CD14-positive monocyte (primary cell): Measurements from ENCODE around the gene UGT1A1. TPM values are rescaled to one million over a fixed set of nuclear protein-coding genes. Genes with fewer than 3 reads are reported as not detected.

Experiments
- DNase-seq, 3 donors: peaks; one replicate each; pipeline ENCODE4 v3.0.0-alpha.2; 2011 to 2022
- H2AFZ ChIP-seq: 2 replicates; pipeline ENCODE4 v1.6.0; 2012; ENCODE audit warnings: mild to moderate bottlenecking, low read depth, low read length, inconsistent platforms; ENCODE audit not compliant: insufficient read depth, poor library complexity, severe bottlenecking
- H3K27ac ChIP-seq, 2 donors: 1 replicate in 1 of 2; 2 replicates in 1 of 2; pipeline ENCODE4 v1.5.1; 2012 to 2013; ENCODE audit warnings: low read length in 2 of 2, control low read depth in 1 of 2, inconsistent platforms in 1 of 2, low read depth in 1 of 2, mild to moderate bottlenecking in 1 of 2
- H3K27me3 ChIP-seq, 2 donors: one replicate each; pipeline versions ENCODE4 v1.6.0 to v1.6.1; 2011 to 2013; ENCODE audit warnings: low read length in 2 of 2; ENCODE audit not compliant: control insufficient read depth in 2 of 2, insufficient read depth in 2 of 2
- H3K36me3 ChIP-seq, 2 donors: replicated peaks in 1 of 2; 1 replicate in 1 of 2; 2 replicates in 1 of 2; pipeline versions ENCODE4 v1.5.1 to v1.6.1; 2012 to 2013; ENCODE audit warnings: low read length in 2 of 2, control low read depth in 1 of 2, inconsistent platforms in 1 of 2, mild to moderate bottlenecking in 1 of 2; ENCODE audit not compliant: insufficient read depth in 2 of 2, control insufficient read depth in 1 of 2
- H3K4me1 ChIP-seq, 2 donors: 1 replicate in 1 of 2; 2 replicates in 1 of 2; pipeline versions ENCODE4 v1.5.1 to v1.6.1; 2012 to 2013; ENCODE audit warnings: low read length in 2 of 2, control low read depth in 1 of 2, inconsistent platforms in 1 of 2, mild to moderate bottlenecking in 1 of 2, moderate library complexity in 1 of 2; ENCODE audit not compliant: insufficient read depth in 2 of 2, control insufficient read depth in 1 of 2
- H3K4me2 ChIP-seq: replicated peaks from 2 replicates; pipeline ENCODE3; 2012; ENCODE audit warnings: low read length, moderate library complexity, mild to moderate bottlenecking; ENCODE audit not compliant: poor library complexity, severe bottlenecking; ENCODE audit errors: extremely low read depth
- H3K4me3 ChIP-seq, 3 experiments: fragments of 200-600 bp in 1 of 3; sonication (generic) in 1 of 3; replicated peaks in 1 of 3; 1 replicate in 2 of 3; 2 replicates in 1 of 3; pipeline ENCODE4 v1.5.1; 2011 to 2013; ENCODE audit warnings: low read length in 3 of 3, mild to moderate bottlenecking in 3 of 3, control low read depth in 2 of 3, low read depth in 2 of 3, inconsistent platforms in 1 of 3, moderate library complexity in 1 of 3
- H3K79me2 ChIP-seq: 2 replicates; pipeline ENCODE4 v1.6.0; 2012; ENCODE audit warnings: mild to moderate bottlenecking, control low read depth, inconsistent platforms, low read length, moderate library complexity; ENCODE audit not compliant: insufficient read depth
- H3K9ac ChIP-seq: 2 replicates; pipeline ENCODE4 v1.6.0; 2017; ENCODE audit warnings: low read length, mild to moderate bottlenecking; ENCODE audit not compliant: insufficient read depth, poor library complexity, severe bottlenecking
- H3K9me3 ChIP-seq, 2 donors: replicated peaks in 1 of 2; 1 replicate in 1 of 2; 2 replicates in 1 of 2; pipeline versions ENCODE4 v1.5.1 to v1.6.1; 2012 to 2013; ENCODE audit warnings: low read length in 2 of 2, control low read depth in 1 of 2; ENCODE audit not compliant: control insufficient read depth in 1 of 2, insufficient read depth in 1 of 2
- H4K20me1 ChIP-seq: 2 replicates; pipeline ENCODE4 v1.6.0; 2012; ENCODE audit warnings: mild to moderate bottlenecking, low read length, control low read depth, moderate library complexity; ENCODE audit not compliant: insufficient read depth
- H3K27ac Mint-ChIP-seq, 7 donors: one replicate each; pipeline ENCODE4 v1.8.0; 2020; ENCODE audit warnings: mild to moderate bottlenecking in 7 of 7, mixed read lengths in 7 of 7, moderate library complexity in 6 of 7, inconsistent platforms in 2 of 7
- H3K27me3 Mint-ChIP-seq, 3 donors: one replicate each; pipeline ENCODE4 v1.8.0; 2021 to 2022; ENCODE audit warnings: low read depth in 3 of 3, mild to moderate bottlenecking in 3 of 3, mixed read lengths in 3 of 3, moderate library complexity in 3 of 3, inconsistent platforms in 1 of 3
- H3K36me3 Mint-ChIP-seq, 2 donors: one replicate each; pipeline ENCODE4 v1.8.0; 2020; ENCODE audit warnings: mixed read lengths in 2 of 2, inconsistent platforms in 1 of 2, mild to moderate bottlenecking in 1 of 2
- H3K4me1 Mint-ChIP-seq: one replicate; pipeline ENCODE4 v1.8.0; 2020; ENCODE audit warnings: mild to moderate bottlenecking, mixed read lengths
- H3K4me3 Mint-ChIP-seq, 2 donors: one replicate each; pipeline ENCODE4 v1.8.0; 2020; ENCODE audit warnings: mild to moderate bottlenecking in 2 of 2, mixed read lengths in 2 of 2, moderate library complexity in 1 of 2
- H3K9me3 Mint-ChIP-seq, 7 donors: one replicate each; pipeline ENCODE4 v1.8.0; 2020 to 2022; ENCODE audit warnings: mixed read lengths in 7 of 7, mild to moderate bottlenecking in 6 of 7, moderate library complexity in 6 of 7, inconsistent platforms in 2 of 7
- CTCF ChIP-seq: fragments of 200-600 bp; IDR thresholded peaks from one replicate; pipeline ENCODE4 v1.8.0; 2022; ENCODE audit warnings: antibody characterized with exemption, mild to moderate bottlenecking
- WGBS: methylation state at CpG from one replicate; pipeline ENCODE4 v1.1.5; 2013; ENCODE audit warnings: missing lambda C conversion rate; ENCODE audit not compliant: insufficient coverage; 5-methylcytosine and 5-hydroxymethylcytosine counted together
- intact Hi-C, 2 donors: fragments of 100-400 bp; cut with micrococcal nuclease; formaldehyde crosslinking; loops; one replicate each; pipeline versions ENCODE4 v1.15.0 to v1.15.1; 2023
- polyA plus RNA-seq, 3 donors: library from polyadenylated mRNA; depleted of rRNA in 1 of 3; unstranded in 2 of 3; stranded (reverse) in 1 of 3; fragments of 300-500 nt in 2 of 3; fragments of >200 nt in 1 of 3; fragmentation: Illumina TruSeq in 2 of 3; gene quantifications; 1 replicate in 2 of 3; 2 replicates in 1 of 3; pipeline ENCODE4 v1.2.3, GENCODE V29; 2012 to 2021

Gene UGT1A1
- polyA plus RNA-seq, 3 donors: not detected

DNA sequence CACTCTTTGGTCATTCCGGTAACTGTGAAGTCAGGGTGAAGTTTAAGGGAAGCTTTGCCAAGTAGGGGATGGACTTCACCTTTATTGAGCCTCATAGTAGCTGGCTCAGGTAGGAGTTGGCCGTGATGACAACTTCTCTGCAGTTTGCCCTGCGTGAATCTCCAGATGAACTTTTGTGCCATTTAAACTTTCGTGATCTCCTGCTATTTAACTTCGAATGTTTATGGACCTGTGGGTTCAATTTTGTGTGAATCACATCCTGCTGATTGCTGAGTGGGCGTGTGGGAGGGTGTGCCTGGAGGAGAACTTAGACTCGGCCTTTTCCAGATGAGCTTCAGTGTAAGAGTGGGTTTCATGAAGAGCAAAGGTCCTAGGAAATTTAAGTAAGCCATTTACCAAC lies 4.2 kb downstream of the UGT1A1 start:
- no peaks in the 10 kb centered on the region for H4K20me1 ChIP-seq
- Mint-ChIP-seq H3K27ac (no peak overlapping the region), H3K27me3 (peaks cover 2 to 6% (median 4%) of the 10 kb centered on the region in 3 donors), H3K36me3 (no peaks in the 10 kb centered on the region), H3K4me3 (no peak overlapping the region), H3K9me3 (peaks cover 0 to 4% (median 0%) of the 10 kb centered on the region in 7 donors), H3K4me1 (no peaks in the 10 kb centered on the region)
- no peak overlapping the region for H3K4me2 ChIP-seq
- no peak overlapping the region for H3K27ac ChIP-seq
- no peaks in the 10 kb centered on the region for H3K4me1 ChIP-seq
- intact Hi-C loops: no loop called here
- no peak for TF ChIP-seq CTCF
- DNase-seq: no peak
- no peaks in the 10 kb centered on the region for H3K79me2 ChIP-seq
- 92% methylated on average over 7 of the region's 7 CpGs for WGBS
- H3K9ac ChIP-seq: no peak overlapping the region
- no peaks in the 10 kb centered on the region for H3K9me3 ChIP-seq
- no peak overlapping the region for H3K4me3 ChIP-seq
- H2AFZ ChIP-seq: no peak overlapping the region
- no peaks in the 10 kb centered on the region for H3K27me3 ChIP-seq
- H3K36me3 ChIP-seq: no peaks in the 10 kb centered on the region

- Histone ChIP-seq H3K4me1 (no peaks in the 10 kb centered on the region), H3K27me3 (no peaks in the 10 kb centered on the region), H3K36me3 (no peaks in the 10 kb centered on the region), H3K9ac (no peak overlapping the region), H3K79me2 (no peaks in the 10 kb centered on the region), H3K4me3 (no peak overlapping the region), H4K20me1 (no peaks in the 10 kb centered on the region), H3K27ac (no peak overlapping the region), H3K9me3 (no peaks in the 10 kb centered on the region), H2AFZ (no peak overlapping the region), H3K4me2 (no peak overlapping the region)
- TF ChIP-seq CTCF: no peak
- no peak for DNase-seq
- no peaks in the 10 kb centered on the region for H3K4me1 Mint-ChIP-seq
- no peaks in the 10 kb centered on the region for H3K36me3 Mint-ChIP-seq
- H3K27ac Mint-ChIP-seq: no peak overlapping the region
- intact Hi-C loops: no loop called here
- no peak overlapping the region for H3K4me3 Mint-ChIP-seq
- H3K9me3 Mint-ChIP-seq: peaks cover 0 to 4% (median 1%) of the 10 kb centered on the region in 7 donors
- H3K27me3 Mint-ChIP-seq: peaks cover 2 to 6% (median 4%) of the 10 kb centered on the region in 3 donors
- WGBS: 77% methylated on average over 2 of the region's 3 CpGs
These were observed 4.7 kb downstream of the UGT1A1 start for GRCh38 chr2:233764761-233765160.
